Activated CD4-positive, alpha-beta memory T cell treated with anti-CD3 and anti-CD28 coated beads for 36 hours (primary cell): ENCODE measurements around the gene RIMS3. TPM values are rescaled to one million over a fixed set of nuclear protein-coding genes. Genes with fewer than 3 reads are reported as not detected.
"Not testable (repeated sequence)": the region's sequence is repeated elsewhere in the genome, so short reads cannot be mapped to it uniquely, and the experiment has no call there.

ENCODE experiments used
- CTCF ChIA-PET: fragments of 350-600 bp; sonication (Branson Sonifier 250); formaldehyde crosslinking; loops from one replicate; lab custom pipeline; 2021; ENCODE audit warnings: antibody characterized with exemption, inconsistent platforms; lab: Charles Lee
- POLR2A ChIA-PET: fragments of 350-600 bp; sonication (Branson Sonifier 250); formaldehyde crosslinking; loops from one replicate; lab custom pipeline; 2021; ENCODE audit warnings: antibody characterized with exemption; lab: Charles Lee
- DNase-seq: peaks from one replicate; pipeline ENCODE4 v3.0.0-alpha.2; 2020
- H3K27ac Mint-ChIP-seq: one replicate; pipeline ENCODE4 v1.8.0; 2021; ENCODE audit warnings: mixed read lengths
- H3K27me3 Mint-ChIP-seq: one replicate; pipeline ENCODE4 v1.8.0; 2021; ENCODE audit warnings: mixed read lengths
- H3K36me3 Mint-ChIP-seq: one replicate; pipeline ENCODE4 v1.8.0; 2021; ENCODE audit warnings: mixed read lengths
- H3K4me1 Mint-ChIP-seq: one replicate; pipeline ENCODE4 v1.8.0; 2021; ENCODE audit warnings: low read depth, mixed read lengths
- H3K4me3 Mint-ChIP-seq: one replicate; pipeline ENCODE4 v1.8.0; 2021; ENCODE audit warnings: mild to moderate bottlenecking, mixed read lengths
- H3K9me3 Mint-ChIP-seq: one replicate; pipeline ENCODE4 v1.8.0; 2021; ENCODE audit warnings: mixed read lengths
- intact Hi-C: fragments of 100-400 bp; cut with micrococcal nuclease; formaldehyde crosslinking; loops from one replicate; pipeline ENCODE4 v1.15.1; 2023
- total RNA-seq, 2 experiments: library from RNA; stranded (reverse); gene quantifications; one replicate each; pipeline ENCODE4 v1.2.3, GENCODE V29; 2021

RIMS3 gene
- total RNA-seq, 2 experiments from 2014 or later: 3.7 to 4.0 TPM

DNA sequence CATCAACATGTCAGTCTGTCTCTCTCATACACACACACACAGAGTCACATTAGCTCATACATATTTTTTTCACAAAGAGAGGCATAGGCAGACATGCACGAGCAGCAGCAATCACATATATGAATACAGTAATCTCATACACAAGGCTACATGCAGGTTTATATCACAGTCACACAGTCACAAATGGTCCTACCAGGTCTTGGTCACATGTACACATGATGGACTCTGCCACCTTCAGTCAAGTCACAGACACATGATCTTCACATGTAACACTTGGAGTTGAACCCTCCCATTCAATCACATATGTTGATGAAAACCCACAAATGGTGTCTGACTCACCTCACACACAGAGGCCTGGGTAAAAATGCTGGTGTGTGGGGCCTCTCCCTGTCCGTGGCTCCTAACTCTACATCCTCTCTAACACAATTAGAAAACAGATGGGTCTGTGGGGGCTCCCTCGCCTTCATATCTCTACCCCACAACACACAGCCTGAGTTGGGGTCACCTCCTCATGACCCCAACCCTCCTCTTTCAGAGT lies 27.9 kb downstream of the RIMS3 start:
- Mint-ChIP-seq H3K9me3 (no peaks in the 10 kb centered on the region), H3K36me3 (no peaks in the 10 kb centered on the region), H3K27me3 (no peaks in the 10 kb centered on the region), H3K4me3 (no peak overlapping the region), H3K4me1 (peaks cover 12% of the 10 kb centered on the region), H3K27ac (no peak overlapping the region)
- no peak for DNase-seq
- POLR2A ChIA-PET: no interaction called here
- intact Hi-C loops: no loop called here
- CTCF ChIA-PET: no interaction called here

GRCh38 chr1:40636777-40637176 lies 28.7 kb downstream of the RIMS3 start:
- Mint-ChIP-seq H3K9me3 (no peaks in the 10 kb centered on the region), H3K4me3 (no peak overlapping the region), H3K27me3 (no peaks in the 10 kb centered on the region), H3K4me1 (peaks cover 12% of the 10 kb centered on the region), H3K36me3 (no peaks in the 10 kb centered on the region), H3K27ac (no peak overlapping the region)
- no peak for DNase-seq
- CTCF ChIA-PET: no interaction called here
- POLR2A ChIA-PET: no interaction called here
- intact Hi-C loops: no loop called here

GRCh38 chr1:40635763-40636500 lies 29.6 kb downstream of the RIMS3 start:
- Mint-ChIP-seq H3K27me3 (no peaks in the 10 kb centered on the region), H3K36me3 (no peaks in the 10 kb centered on the region), H3K27ac (no peak overlapping the region), H3K9me3 (no peaks in the 10 kb centered on the region), H3K4me1 (peaks cover 12% of the 10 kb centered on the region), H3K4me3 (no peak overlapping the region)
- CTCF ChIA-PET: no interaction called here
- intact Hi-C loops: no loop called here
- POLR2A ChIA-PET: no interaction called here
- DNase-seq: no peak

DNA sequence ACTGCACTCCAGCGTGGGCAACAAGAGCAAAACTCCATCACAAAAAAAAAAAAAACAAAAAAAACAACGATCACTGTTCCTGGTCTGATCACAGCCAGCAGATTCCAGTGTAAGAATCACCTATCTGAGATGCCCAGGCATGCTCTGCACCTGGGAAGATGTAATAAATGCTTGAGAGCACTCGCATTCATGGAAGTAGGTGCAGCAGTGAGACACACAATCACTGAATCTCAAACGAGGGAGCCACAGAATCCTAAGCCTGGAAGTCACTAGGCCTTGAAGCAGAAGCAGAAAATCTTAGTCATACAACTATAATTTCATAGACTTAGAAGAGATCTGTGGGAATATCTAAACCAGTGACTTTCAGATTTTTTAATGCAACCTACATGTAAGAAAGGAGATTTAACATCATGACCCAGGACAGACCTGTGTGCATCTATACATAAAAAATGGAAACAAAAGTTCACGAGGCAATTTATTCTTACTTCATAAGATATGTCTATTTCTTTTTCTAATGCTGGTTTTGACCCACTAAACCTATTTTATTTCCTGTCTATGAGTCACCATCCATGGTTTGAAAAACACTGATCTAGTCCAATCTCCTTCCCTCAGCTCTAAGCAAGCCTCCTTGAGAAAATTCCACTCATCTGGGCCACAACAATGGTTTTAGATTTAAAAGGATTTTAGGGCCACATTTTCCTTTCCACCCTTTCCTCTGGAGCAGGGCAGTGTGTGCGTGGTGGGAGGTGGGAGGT lies 30.4 kb downstream of the RIMS3 start:
- POLR2A ChIA-PET: no interaction called here
- no peak overlapping the region for H3K4me3 Mint-ChIP-seq
- DNase-seq: no peak
- CTCF ChIA-PET: no interaction called here
- H3K9me3 Mint-ChIP-seq: no peaks in the 10 kb centered on the region
- peaks cover 13% of the 10 kb centered on the region for H3K4me1 Mint-ChIP-seq
- intact Hi-C loops: no loop called here
- H3K36me3 Mint-ChIP-seq: no peaks in the 10 kb centered on the region
- H3K27me3 Mint-ChIP-seq: no peaks in the 10 kb centered on the region
- H3K27ac Mint-ChIP-seq: no peak overlapping the region

- no peaks in the 10 kb centered on the region for H3K27me3 Mint-ChIP-seq
- peaks cover 20% of the 10 kb centered on the region for H3K4me1 Mint-ChIP-seq
- no peak overlapping the region for H3K27ac Mint-ChIP-seq
- DNase-seq: no peak
- no peak overlapping the region for H3K4me3 Mint-ChIP-seq
- no peaks in the 10 kb centered on the region for H3K9me3 Mint-ChIP-seq
- POLR2A ChIA-PET: no interaction called here
- intact Hi-C loops: no loop called here
- no peaks in the 10 kb centered on the region for H3K36me3 Mint-ChIP-seq
- CTCF ChIA-PET: interaction anchor here (0.6 to 1.4 kb wide), 2 partner anchors 102 to 199 kb away, joined by 3 to 4 read pairs; partner anchors contain the start of gene ZNF684
Measured at GRCh38 chr1:40633931-40634376, 31.5 kb downstream of the RIMS3 start.

DNA sequence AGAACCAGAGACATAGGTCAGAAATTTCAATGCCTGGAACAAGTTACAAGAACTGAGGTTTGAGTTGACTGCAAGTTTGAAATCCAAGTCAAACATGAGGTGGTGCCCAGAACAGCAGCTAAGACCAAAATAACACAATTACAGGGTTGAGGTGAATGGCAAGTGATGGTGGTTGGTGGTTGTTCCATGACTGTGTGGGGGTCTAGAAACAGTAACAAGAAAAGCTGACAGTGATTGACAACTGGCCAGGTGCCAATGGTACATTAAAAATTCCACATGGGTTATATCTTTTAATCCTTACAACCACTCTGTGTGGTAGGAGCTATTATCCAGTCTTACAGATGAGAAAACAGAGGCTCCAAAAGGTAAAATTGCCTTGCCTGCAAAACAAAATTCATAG lies 32.0 kb downstream of the RIMS3 start:
- Mint-ChIP-seq H3K9me3 (no peaks in the 10 kb centered on the region), H3K36me3 (no peaks in the 10 kb centered on the region), H3K4me3 (no peak overlapping the region), H3K4me1 (peaks cover 25% of the 10 kb centered on the region), H3K27me3 (no peaks in the 10 kb centered on the region), H3K27ac (no peak overlapping the region)
- intact Hi-C loops: no loop called here
- POLR2A ChIA-PET: no interaction called here
- no peak for DNase-seq
- CTCF ChIA-PET: interaction anchor here (0.6 to 1.4 kb wide), 2 partner anchors 102 to 199 kb away, joined by 3 to 4 read pairs; partner anchors contain the start of gene ZNF684

GRCh38 chr1:40630488-40631223 lies 34.8 kb downstream of the RIMS3 start:
- H3K4me3 Mint-ChIP-seq: no peak overlapping the region
- ChIA-PET CTCF (interaction anchor here (0.5 to 1.2 kb wide), 6 partner anchors 10 to 219 kb away, joined by 3 to 5 read pairs (median 3); no protein-coding TSS in a partner anchor), POLR2A (no interaction called here)
- H3K4me1 Mint-ChIP-seq: peaks cover 31% of the 10 kb centered on the region
- no peak overlapping the region for H3K27ac Mint-ChIP-seq
- no peaks in the 10 kb centered on the region for H3K36me3 Mint-ChIP-seq
- no peaks in the 10 kb centered on the region for H3K9me3 Mint-ChIP-seq
- intact Hi-C loops: no loop called here
- DNase-seq: peak; percentile 54
- no peaks in the 10 kb centered on the region for H3K27me3 Mint-ChIP-seq

GRCh38 chr1:40629546-40629945 lies 35.9 kb downstream of the RIMS3 start:
- Mint-ChIP-seq H3K27ac (peak overlapping the region; percentile 51), H3K4me1 (peaks cover 24% of the 10 kb centered on the region)
- peak; percentile 50 for DNase-seq
- not testable (repeated sequence) for H3K4me3 Mint-ChIP-seq, H3K9me3 Mint-ChIP-seq, H3K27me3 Mint-ChIP-seq, H3K36me3 Mint-ChIP-seq
- intact Hi-C loops: loop anchor here (2.0 to 5.0 kb wide), 3 partner anchors 39 to 113 kb away; no protein-coding TSS in a partner anchor
- ChIA-PET POLR2A (interaction anchor here (1.2 kb wide), 1 partner anchor 62 kb away, joined by 3 read pairs; the partner anchor contains the start of gene NFYC), CTCF (interaction anchor here (0.7 to 1.1 kb wide), 2 partner anchors 39 to 82 kb away, joined by 3 to 4 read pairs; no protein-coding TSS in a partner anchor)

DNA sequence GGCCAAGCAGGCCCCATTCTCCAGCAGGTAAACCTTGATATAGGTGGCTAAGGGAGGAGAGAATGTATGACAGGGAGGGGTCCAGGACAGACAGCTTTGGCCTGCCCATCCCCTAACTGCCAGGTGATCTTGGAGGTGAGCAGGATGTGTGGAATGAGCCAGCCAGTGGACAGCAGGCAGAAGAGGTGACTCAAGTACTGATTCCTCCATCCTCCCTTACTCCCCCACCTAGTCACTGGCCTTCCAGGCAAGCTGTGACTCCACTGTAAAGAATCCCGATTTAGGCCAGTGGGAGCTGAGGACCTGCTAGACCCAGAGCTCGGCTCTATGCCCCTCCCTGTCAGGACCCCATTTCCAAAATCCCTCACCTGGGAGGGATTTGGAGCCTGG lies 36.6 kb downstream of the RIMS3 start:
- intact Hi-C loops: loop anchor here (2.0 to 5.0 kb wide), 3 partner anchors 40 to 113 kb away; no protein-coding TSS in a partner anchor
- H3K9me3 Mint-ChIP-seq: no peaks in the 10 kb centered on the region
- no peaks in the 10 kb centered on the region for H3K36me3 Mint-ChIP-seq
- ChIA-PET CTCF (interaction anchor here (1.1 kb wide), 1 partner anchor 40 kb away, joined by 4 read pairs; no protein-coding TSS in a partner anchor), POLR2A (interaction anchor here (1.2 kb wide), 1 partner anchor 63 kb away, joined by 3 read pairs; the partner anchor contains the start of gene NFYC)
- H3K4me3 Mint-ChIP-seq: no peak overlapping the region
- peak overlapping the region; percentile 53 for H3K27ac Mint-ChIP-seq
- H3K27me3 Mint-ChIP-seq: no peaks in the 10 kb centered on the region
- DNase-seq: no peak
- H3K4me1 Mint-ChIP-seq: peaks cover 24% of the 10 kb centered on the region

DNA sequence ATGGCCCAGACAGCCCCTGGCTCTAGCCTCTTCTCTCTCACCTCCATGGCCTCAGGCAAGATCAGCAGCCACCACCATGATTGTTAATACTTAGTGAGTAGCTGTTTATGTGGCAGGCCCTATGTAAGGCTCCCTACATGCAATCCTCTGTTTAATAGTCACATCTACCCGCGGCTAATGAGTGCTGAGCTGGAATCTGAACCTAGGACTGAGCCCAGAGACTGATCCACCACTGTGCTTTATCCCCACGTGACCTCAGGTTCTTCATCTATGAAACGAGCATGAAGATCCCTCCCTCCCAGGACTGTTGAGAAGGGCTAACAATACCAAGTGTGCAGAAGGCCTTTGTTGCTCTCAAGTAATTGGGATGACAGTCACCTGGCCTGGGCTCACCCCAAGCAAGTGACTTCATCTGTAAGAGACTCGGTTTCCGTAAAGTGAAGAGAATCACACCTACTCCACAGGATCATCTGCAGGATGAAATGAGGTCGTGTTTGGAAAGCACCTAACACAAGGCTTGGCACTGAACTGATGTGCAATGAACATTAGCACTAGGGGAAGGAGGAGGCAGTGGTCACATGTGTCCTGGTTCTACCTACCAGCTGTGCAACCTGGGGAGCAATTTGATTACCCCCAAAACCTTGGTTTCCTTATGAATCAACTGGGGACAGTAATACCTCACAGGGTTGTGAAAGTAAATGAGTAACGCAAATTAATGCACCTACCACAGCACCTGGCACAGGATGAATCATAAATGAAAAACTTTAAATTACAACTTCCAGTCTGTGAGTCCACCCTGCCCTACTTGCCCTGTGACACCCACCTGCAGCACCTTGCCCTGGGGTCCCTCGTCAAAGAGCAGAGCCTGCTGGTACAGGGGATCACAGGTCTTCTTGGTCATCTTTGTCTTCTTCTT lies 37.2 kb downstream of the RIMS3 start:
- H3K27ac Mint-ChIP-seq: peak overlapping the region; percentile 53
- H3K4me3 Mint-ChIP-seq: no peak overlapping the region
- H3K27me3 Mint-ChIP-seq: no peaks in the 10 kb centered on the region
- POLR2A ChIA-PET: interaction anchor here (0.6 kb wide), 1 partner anchor 247 kb away, joined by 3 read pairs; no protein-coding TSS in a partner anchor
- intact Hi-C loops: loop anchor here (2.0 to 5.0 kb wide), 3 partner anchors 41 to 114 kb away; no protein-coding TSS in a partner anchor
- H3K9me3 Mint-ChIP-seq: no peaks in the 10 kb centered on the region
- H3K4me1 Mint-ChIP-seq: peaks cover 22% of the 10 kb centered on the region
- DNase-seq: peak; percentile 63
- CTCF ChIA-PET: interaction anchor here (1.1 kb wide), 1 partner anchor 39 kb away, joined by 3 read pairs; no protein-coding TSS in a partner anchor
- no peaks in the 10 kb centered on the region for H3K36me3 Mint-ChIP-seq
